ENCODE data around the gene RHEB.

The RHEB gene

DNA sequence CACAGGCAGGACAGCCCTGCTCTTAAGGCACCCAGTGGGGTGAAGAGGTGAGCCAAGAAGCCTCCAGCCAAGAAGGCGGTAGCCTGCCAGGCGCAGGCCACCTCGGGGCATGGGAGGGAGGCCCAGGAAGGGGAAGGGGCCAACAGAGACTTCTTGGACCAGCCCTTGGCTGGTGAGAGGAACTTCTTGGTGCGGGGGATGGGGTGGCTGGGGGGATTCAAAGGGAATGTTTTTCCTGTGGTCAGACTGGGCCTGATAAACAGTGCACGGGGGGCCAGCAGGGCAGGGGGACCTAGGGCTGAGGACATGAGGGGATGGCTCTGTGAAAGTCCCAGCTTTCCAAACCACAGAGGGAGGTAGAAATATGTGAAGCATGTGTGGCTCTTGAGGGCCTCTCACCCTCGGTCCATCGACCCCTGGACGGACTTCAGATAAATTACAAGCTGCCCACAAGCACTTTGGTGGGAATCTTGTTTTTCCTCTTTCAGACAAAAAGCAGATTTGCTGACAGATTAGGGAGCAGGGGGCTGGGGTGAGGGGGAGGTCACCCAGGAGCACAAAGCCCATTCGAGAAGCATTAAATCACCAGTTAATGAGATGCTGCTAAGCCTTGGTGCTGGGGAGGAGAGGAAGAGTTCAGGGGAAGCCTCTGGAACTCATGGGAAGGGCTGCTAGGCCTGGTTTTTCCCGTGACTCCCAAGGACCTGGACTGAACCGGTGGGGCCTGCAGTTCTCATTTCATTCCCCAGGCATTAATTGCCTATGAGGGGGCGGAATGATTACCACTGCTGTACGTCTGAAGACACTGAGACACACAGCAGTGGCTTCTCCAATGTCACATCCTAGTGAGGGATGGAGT lies 91.1 kb downstream of the RHEB start:
- no peak overlapping the region for H3K4me3 ChIP-seq (ENCODE audit: low read length)
- no peak for TF ChIP-seq ZNF274 (IDR thresholded peaks at IDR 0.05; ENCODE audit: low read depth, low read length)

DNA sequence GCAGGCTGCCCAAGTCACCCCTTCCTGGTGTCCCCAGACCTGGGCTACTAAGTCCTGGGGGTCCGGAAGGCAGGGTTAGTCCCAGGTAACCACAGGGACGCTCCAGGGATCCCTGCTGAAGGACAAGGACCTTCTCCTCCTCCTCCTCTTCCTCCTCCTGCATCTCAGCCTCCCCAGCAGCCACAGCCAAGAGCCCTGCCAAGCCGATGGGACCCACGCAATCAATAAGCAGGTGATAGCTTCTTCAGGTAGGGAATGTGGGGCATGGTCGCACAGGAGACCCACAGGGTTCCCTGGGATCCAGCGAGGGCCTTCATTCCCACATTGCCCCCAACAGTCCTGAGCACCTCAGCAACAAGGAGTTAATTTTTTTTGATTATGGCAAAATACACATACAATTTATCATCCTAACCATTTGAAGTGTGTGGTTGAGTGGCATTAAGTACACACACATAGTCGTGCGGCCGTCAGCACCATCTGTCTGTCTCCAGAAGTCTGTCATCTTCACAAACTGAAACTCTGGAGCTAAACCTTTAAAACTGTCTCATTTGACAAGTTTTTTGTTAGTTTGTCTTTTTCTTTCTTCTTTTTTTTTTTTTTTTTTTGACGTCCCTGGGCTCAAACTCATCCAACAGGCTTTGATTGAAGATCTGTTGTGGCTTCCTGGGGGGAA lies 91.9 kb downstream of the RHEB start:
- H3K4me3 ChIP-seq (ENCODE audit: low read length), result no peak overlapping the region
- no peak for TF ChIP-seq ZNF274 (IDR thresholded peaks at IDR 0.05; ENCODE audit: low read depth, low read length)

DNA sequence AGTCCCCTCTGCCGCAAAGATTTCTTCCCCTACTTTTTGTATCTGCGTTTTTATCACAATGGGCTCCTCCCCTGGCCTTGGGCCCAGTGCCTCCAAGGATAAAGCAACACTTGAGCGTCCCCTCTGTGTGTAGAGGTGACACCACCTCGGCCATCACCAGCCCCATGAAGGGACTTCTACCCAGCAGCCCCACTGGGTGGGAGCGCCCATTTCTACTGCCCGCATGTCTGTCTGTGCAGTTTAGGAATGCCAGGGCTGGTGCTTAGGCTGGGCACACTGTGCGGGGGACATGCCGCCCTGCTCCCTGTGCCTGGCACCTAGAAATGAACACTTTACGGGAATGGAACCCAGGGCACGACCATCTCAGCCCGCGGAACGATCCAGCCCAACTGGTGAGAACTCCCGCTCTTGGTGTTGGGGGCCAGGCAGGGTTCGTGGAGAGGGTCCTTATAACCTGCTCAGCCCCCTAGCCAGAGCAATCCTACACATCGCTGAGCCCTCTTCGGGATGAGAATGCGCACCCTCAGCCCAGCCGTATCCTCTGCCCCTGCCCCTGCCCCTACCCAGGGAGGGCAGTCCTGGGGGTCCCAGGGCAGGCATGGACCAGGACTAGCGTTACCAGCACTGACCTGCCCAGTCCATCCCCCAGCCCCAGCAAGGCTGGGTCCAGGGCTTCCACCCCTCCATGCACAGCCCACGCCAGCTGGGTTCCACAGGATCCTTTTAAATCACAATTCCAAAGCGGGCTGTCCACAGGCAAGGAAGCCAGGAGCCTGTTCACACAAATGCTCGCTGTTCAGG lies 92.6 kb downstream of the RHEB start:
- no peak overlapping the region for H3K4me3 ChIP-seq (ENCODE audit: low read length)
- no peak for TF ChIP-seq ZNF274 (IDR thresholded peaks at IDR 0.05; ENCODE audit: low read depth, low read length)

DNA sequence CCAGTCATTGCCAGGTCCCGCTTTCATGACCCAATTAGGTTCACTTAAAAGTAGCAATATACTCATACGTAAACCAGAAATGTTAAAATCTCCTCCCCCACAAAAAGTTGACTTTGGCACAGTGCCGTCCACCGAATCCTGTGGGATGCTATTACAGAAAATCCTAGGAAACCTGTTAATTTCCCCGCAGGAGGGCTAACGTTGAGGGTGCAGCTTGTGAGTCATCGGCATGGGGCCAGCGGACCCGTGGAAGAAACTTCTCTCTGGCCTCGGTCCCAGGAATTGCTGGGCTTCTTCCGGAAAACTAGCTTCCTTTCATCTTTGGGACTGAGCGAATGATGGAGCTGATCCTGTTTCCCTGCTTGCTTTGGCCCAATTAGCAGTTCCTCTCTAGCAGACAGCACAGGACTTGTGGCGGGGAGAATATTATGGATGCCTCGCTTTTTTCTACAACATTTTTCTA lies 93.2 kb downstream of the RHEB start:
- H3K4me3 ChIP-seq (ENCODE audit: low read length), result no peak overlapping the region
- TF ChIP-seq ZNF274 (IDR thresholded peaks at IDR 0.05; ENCODE audit: low read depth, low read length), result no peak

DNA sequence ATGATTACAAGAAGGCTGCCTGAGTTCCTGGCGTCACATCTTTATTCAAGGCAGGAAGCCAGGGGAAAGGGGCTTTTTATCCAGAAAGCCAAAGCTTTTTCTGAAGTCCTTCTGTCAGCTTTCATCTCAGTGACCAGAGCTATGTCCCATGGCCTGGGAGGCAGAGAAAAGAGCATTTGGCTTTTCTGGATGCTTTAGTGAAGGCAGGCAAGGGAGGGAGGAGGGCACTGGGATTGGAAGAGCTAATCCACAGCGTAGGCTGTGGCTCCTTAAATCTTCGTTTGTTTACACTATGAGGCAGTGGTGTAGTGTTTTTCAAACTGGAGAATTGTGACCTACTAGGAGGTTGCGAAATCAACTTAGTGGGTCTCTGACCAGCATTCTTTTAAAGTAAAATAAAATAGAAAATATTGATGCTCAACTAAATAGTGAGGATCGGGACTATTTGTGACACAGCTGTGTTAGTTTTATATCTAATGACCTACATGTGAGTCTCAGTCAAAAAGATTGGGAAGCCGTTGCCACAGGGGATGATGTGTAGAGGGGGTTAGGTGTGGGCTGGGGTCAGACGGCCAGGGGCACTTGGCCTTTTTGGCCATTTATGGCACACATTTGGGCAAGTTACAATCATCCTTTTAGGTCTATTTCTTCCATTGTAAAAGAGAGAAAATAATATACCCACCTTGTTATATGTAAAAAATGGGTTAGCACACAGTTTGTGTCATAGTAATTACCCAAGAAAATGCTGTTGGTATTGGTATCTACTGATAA lies 93.8 kb downstream of the RHEB start:
- H3K4me3 ChIP-seq (ENCODE audit: low read length), result no peak overlapping the region
- TF ChIP-seq ZNF274 (IDR thresholded peaks at IDR 0.05; ENCODE audit: low read depth, low read length), result no peak

DNA sequence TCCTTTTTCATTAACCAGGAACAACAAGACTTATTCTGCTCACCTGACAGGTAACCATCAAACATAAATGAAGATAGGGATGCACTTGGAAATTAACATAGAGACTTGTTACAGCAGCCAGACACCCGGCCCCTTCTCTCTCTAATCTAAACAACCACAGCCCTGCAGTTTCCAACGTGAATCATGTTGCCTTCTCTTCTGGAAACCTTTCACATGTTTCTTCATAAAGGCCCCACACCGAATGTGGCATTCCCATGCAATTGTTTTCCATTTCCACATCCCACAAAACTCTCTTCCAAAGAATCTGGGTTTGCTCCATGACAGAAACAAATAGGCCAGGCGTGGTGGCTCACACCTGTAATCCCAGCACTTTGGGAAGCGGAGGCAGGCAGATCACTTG lies 94.9 kb downstream of the RHEB start:
- TF ChIP-seq ZNF274 (IDR thresholded peaks at IDR 0.05; ENCODE audit: low read depth, low read length), result no peak

DNA sequence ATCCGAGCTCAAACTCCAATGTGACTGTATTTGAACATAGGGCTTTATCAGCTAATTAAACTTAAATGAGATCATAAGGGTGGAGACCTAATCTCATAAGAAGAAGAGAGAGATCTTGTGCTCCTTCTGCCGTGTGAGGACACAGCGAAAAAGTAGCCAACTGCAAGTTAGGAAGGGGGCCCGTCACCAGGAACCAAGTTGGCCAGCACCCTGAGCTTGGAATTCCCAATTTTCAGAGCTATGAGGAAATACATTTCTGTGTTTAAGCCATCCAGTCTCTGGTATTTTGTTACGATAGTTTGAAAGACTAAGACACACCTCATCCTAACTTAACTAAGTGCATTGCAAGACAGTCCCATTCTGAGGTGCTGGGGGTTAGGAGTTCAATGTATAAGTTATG lies 95.8 kb downstream of the RHEB start:
- H3K4me3 ChIP-seq (ENCODE audit: low read length), result no peak overlapping the region
- TF ChIP-seq ZNF274 (IDR thresholded peaks at IDR 0.05; ENCODE audit: low read depth, low read length), result no peak

More for the DNA sequence above, 94.9 kb downstream of the RHEB start:
- no peak overlapping the region for H3K4me3 ChIP-seq (ENCODE audit: low read length)

DNA sequence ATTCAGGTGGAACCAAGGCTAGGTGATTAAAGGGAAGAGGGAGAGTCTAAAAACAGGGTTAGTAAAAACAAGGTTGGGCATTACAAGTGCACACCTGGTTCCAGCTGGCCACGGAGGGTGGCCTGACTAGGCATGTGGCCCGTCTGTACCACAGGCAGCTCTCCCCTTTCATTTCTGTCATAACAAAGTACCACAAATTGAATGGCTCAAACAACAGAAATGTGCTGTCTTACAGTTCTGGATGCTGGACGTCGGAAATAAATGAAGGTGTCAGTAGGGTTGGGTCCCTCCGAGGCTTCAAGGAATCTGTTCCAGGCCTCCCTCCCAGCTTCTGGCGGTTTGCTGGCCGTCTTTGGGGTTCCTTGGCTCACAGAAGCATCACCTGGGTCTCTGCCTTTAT lies 96.5 kb downstream of the RHEB start:
- TF ChIP-seq ZNF274 (IDR thresholded peaks at IDR 0.05; ENCODE audit: low read depth, low read length), result no peak
- H3K4me3 ChIP-seq (ENCODE audit: low read length), result no peak overlapping the region

DNA sequence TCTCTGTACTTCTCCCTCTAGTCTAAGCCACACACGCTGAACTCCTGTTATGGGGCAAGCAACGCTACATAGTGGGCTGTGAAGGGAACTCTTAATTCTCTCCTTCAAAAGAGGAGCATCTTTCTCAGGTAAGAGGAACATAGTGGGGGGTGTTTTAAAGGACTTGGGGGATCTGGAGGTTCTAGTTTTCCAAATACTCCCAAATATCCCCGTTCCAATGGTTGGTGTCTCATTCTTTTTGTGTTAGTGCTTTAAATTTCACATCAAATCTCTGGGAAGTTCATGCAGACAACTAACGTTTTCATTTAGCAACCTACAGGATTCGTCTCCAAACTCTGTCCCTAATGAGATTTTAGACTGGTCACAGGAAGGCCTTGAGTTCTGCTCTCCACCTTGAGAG lies 97.5 kb downstream of the RHEB start:
- H3K4me3 ChIP-seq (ENCODE audit: low read length), result no peak overlapping the region
- no peak for TF ChIP-seq ZNF274 (IDR thresholded peaks at IDR 0.05; ENCODE audit: low read depth, low read length)

DNA sequence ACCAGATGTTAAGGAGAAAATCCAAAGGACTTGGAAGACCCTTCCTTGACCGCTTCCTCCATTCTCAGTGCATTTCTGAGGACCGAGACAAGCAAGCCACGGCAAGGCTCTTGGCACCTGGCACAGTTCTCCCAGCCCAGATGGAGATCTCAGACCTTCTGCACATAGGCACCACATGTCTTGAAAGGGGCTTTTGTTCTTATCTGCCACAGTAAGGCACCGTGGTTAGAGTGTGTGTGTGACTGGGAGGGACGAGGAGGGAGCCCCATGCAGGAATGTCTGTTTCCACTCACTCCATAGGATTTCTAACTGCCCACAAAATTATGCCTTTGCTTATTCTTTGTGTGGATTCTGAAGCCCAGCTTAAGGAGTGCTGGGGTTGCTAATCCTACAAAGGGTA lies 99.6 kb downstream of the RHEB start:
- no peak for TF ChIP-seq ZNF274 (IDR thresholded peaks at IDR 0.05; ENCODE audit: low read depth, low read length)
- no peak overlapping the region for H3K4me3 ChIP-seq (ENCODE audit: low read length)

DNA sequence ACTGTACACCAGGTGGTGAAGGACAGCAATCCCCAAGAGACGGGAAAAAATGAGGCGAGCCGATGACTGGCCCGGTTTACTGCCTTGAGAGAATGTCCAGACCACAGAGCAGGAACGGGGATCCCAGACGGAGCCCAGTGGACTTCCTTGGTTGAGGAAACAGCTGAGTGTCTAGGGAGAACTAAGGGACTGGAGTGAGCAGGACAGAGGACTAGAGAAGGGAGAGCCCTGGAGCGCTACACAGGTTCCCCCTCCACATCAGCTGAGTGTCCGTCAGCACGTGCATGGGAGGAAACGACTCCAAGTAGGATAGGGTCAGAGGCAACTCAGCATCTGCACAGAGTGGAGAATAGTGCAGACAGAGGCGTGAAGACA lies 102.8 kb downstream of the RHEB start:
- TF ChIP-seq ZNF274 (IDR thresholded peaks at IDR 0.05; ENCODE audit: low read depth, low read length), result no peak

DNA sequence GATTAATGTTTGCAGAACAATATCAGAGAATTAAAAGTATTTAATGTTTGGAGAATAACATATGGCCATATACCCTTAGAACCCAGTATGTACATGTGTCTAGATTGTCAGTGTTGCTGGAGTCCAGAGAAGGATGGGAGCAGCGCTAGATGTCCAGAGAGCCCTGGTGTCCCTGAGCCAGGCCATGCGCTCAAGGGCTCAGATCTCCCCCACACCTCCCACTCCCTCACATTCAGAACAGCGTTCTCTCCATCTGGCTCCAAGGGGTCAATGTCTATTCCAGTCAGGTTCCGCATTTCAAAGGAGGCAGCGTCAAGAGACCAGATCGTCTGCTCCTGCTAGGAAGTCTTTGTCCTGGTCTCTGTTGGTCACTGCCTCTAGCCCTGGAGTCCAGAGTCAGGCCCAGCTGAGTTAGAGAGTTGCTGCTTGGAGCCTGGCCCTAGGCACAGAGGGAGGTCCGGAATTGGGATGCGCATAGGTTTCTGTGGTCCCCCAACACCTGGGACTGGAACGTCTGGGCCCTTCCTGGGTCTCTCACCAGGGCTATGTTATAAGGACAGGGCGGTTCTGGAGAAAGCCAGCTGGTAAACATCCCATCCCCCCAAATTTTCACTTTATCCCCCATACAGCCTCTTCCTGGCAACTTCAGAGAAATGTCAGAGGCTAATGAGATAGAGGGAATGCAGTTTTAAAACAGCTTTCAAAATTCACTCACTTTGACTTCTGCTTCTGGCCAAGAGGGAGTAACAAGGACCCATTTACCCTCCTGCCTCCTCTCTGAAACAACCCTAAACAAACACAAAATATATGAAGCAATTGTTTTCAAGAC lies 103.4 kb downstream of the RHEB start:
- H3K4me3 ChIP-seq (ENCODE audit: low read length), result no peak overlapping the region
- TF ChIP-seq ZNF274 (IDR thresholded peaks at IDR 0.05; ENCODE audit: low read depth, low read length), result no peak

More for the DNA sequence above, 102.8 kb downstream of the RHEB start:
- H3K4me3 ChIP-seq (ENCODE audit: low read length), result no peak overlapping the region
